Measurements from ENCODE around the gene PAPSS2. TPM values are rescaled to one million over a fixed set of nuclear protein-coding genes. Genes with fewer than 3 reads are reported as not detected.

PAPSS2 gene
- total RNA-seq, 1 donor = 81.8 TPM

- Histone ChIP-seq H3K36me3 (ENCODE audit: insufficient read depth, low read length) (peaks cover 3% of the 10 kb centered on the region), H3K79me2 (ENCODE audit: insufficient read depth, low read length) (peaks cover 69% of the 10 kb centered on the region), H3K9me3 (ENCODE audit: low read depth, low read length) (no peaks in the 10 kb centered on the region), H3K27me3 (ENCODE audit: insufficient read depth, low read length) (no peaks in the 10 kb centered on the region), H3K27ac (ENCODE audit: low read depth, low read length) (no peak overlapping the region), H3K4me2 (ENCODE audit: insufficient read depth, low read length) (no peak overlapping the region), H4K20me1 (ENCODE audit: insufficient read depth, low read length) (peaks cover 31% of the 10 kb centered on the region), H3K4me3 (ENCODE audit: insufficient read depth, low read length) (no peak overlapping the region), H3K4me1 (ENCODE audit: insufficient read depth, low read length) (peaks cover 9% of the 10 kb centered on the region), H2AFZ (ENCODE audit: low read length) (no peak overlapping the region)
- DNase-seq (ENCODE audit: insufficient read length, low spot score, missing footprints) = no peak
- TF ChIP-seq CTCF (IDR thresholded peaks at IDR 0.05; ENCODE audit: extremely low read depth, low read depth, low read length) = no peak
Measured at GRCh38 chr10:87694011-87694794, 34.5 kb downstream of the PAPSS2 start.

- peaks cover 9% of the 10 kb centered on the region for H3K4me1 ChIP-seq (ENCODE audit: insufficient read depth, low read length)
- H2AFZ ChIP-seq (ENCODE audit: low read length) = no peak overlapping the region
- no peaks in the 10 kb centered on the region for H3K9me3 ChIP-seq (ENCODE audit: low read depth, low read length)
- H3K4me3 ChIP-seq (ENCODE audit: insufficient read depth, low read length) = no peak overlapping the region
- TF ChIP-seq CTCF (IDR thresholded peaks at IDR 0.05; ENCODE audit: extremely low read depth, low read depth, low read length) = no peak
- peaks cover 66% of the 10 kb centered on the region for H3K79me2 ChIP-seq (ENCODE audit: insufficient read depth, low read length)
- no peaks in the 10 kb centered on the region for H3K27me3 ChIP-seq (ENCODE audit: insufficient read depth, low read length)
- H4K20me1 ChIP-seq (ENCODE audit: insufficient read depth, low read length) = peaks cover 28% of the 10 kb centered on the region
- H3K4me2 ChIP-seq (ENCODE audit: insufficient read depth, low read length) = no peak overlapping the region
- no peak for DNase-seq (ENCODE audit: insufficient read length, low spot score, missing footprints)
- H3K27ac ChIP-seq (ENCODE audit: low read depth, low read length) = no peak overlapping the region
- H3K36me3 ChIP-seq (ENCODE audit: insufficient read depth, low read length) = peaks cover 3% of the 10 kb centered on the region
Measured at GRCh38 chr10:87695074-87695473, 35.4 kb downstream of the PAPSS2 start.

GRCh38 chr10:87696922-87697745 lies 37.5 kb downstream of the PAPSS2 start:
- Histone ChIP-seq H4K20me1 (ENCODE audit: insufficient read depth, low read length) (peaks cover 17% of the 10 kb centered on the region), H3K36me3 (ENCODE audit: insufficient read depth, low read length) (peaks cover 3% of the 10 kb centered on the region), H3K4me2 (ENCODE audit: insufficient read depth, low read length) (no peak overlapping the region), H3K27ac (ENCODE audit: low read depth, low read length) (no peak overlapping the region), H3K4me3 (ENCODE audit: insufficient read depth, low read length) (no peak overlapping the region), H3K9me3 (ENCODE audit: low read depth, low read length) (no peaks in the 10 kb centered on the region), H3K4me1 (ENCODE audit: insufficient read depth, low read length) (peaks cover 12% of the 10 kb centered on the region), H3K79me2 (ENCODE audit: insufficient read depth, low read length) (peaks cover 53% of the 10 kb centered on the region), H2AFZ (ENCODE audit: low read length) (no peak overlapping the region), H3K27me3 (ENCODE audit: insufficient read depth, low read length) (no peaks in the 10 kb centered on the region)
- TF ChIP-seq CTCF (IDR thresholded peaks at IDR 0.05; ENCODE audit: extremely low read depth, low read depth, low read length) = no peak
- no peak for DNase-seq (ENCODE audit: insufficient read length, low spot score, missing footprints)
